ENCODE results near the gene ZNF580.

The ZNF580 gene

DNA sequence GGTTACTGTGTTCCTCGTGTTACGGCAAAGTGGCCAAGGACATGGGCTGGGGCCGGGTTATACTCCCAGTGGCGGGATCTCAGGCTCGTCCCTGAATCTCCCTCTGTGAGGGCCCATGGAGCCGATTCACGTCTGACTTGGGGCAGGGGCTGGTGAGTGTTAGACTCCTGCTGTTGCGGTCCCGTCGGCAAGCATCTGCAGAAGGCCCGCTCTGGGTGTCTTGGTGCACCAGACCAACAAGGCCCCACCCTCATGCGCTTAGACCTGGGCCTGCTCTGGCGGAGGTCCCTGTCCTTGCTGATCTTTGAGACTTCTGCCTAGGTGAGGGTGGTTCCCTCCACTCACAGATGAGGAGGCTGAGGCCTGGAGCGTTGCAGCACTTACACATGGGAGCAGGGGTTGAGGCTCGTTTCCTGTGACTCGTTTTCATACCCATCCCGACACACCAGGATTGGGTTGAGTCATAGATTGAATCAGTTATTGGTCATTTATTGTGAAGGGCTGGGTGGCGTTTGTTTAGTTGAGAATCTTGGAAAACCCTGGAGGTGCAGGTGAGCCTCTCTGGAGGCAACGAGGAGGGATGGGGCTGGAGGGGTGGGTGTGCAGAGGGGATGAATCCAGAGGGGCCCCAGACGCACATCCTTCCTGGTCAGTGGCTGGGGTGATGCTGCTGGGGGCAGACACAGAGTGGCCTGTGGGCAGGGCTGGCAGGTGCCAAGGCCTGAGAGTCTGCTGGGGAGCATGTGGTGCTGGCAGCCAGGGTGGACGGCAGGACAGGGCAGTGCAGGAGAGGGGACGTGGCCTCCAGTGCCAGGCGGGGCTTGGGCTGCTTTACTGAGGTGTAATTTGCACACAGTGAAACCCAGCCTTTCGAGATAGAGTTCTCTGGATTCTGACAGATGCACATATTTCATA, 38.8 kb downstream of the ZNF580 start:
- no peak for DNase-seq

DNA sequence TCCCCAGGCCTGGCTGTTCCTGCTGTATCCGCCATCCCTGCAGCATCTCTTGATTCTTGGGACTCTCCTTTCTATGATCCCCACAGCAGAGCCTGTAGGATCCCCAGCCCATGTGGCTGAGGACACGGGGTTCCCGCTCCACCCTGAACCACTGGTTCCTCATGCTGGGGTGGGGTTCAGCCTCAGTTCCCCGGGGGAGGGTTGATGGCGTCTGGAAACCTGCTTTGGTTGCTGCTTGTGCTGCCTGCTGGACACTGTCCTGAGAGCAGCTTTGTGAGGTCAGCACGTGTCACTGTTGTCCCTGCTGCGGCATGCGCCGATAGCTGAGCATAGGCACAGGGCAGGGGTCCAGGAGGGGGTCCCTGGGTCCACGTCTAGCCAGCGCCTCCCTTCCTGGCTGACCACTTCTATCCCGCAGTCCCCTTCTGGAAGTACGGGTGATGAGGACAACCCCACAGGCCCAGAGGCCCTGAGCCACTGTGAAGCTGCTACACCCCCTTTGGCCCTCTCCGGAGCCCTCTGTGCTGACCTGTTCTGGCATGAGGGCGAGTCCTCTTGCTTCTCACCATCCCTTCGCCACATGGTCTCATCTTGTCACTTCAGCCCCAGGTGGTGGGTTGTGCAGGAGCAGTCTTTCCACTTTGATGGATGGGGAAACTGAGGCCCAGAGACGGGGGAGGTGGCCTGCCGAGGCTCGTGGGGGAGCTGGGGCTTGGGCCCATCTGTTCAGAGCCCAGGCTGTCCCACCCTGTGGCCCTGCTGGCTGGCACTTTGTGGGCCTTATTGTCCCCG, 39.7 kb downstream of the ZNF580 start:
- DNase-seq = no peak

DNA sequence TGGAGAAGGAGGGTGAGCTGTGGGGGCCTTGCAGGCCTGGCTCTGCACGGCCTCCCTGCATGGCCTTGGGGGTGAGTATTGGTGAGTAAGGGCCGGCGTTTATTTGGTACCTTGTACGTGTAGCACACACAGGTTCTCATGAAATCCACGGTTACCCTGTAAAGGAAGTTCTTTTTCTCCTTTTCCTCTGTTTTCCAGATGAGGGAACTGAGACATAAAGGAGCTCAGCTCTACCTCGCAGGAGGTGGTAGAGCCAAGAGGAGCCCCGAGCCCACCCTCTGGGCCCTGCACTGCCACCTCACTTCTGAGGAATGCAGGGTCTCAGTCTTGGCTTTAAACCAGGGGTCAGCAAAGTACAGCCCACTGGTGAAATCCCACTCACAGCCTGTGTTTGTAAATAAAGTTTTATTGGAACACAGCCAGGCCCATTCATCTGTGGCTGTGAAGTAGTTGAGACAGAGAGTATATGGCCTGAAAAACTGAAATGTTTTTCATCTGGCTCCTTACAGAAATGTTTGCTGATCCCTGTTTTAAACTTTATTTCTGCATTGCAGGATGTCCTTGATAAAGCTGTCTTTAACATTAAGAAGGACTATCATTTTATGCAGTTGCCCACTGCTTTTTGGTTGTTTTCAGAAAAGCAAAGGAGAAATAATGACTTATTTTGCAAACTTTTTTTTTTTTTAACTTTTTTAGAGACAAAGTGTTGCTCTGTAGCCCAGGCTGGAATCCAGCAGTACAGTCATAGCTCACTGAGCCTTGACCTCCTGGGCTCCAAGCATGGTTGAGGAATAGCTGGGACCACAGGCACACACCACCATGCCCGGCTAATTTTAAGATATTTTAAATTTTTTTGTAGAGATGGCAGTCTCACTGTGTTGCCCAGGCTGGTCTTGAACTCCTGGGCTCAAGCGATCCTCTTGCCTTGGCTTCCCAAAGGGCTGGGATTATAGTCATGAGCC, 40.6 kb downstream of the ZNF580 start:
- no peak for DNase-seq

DNA sequence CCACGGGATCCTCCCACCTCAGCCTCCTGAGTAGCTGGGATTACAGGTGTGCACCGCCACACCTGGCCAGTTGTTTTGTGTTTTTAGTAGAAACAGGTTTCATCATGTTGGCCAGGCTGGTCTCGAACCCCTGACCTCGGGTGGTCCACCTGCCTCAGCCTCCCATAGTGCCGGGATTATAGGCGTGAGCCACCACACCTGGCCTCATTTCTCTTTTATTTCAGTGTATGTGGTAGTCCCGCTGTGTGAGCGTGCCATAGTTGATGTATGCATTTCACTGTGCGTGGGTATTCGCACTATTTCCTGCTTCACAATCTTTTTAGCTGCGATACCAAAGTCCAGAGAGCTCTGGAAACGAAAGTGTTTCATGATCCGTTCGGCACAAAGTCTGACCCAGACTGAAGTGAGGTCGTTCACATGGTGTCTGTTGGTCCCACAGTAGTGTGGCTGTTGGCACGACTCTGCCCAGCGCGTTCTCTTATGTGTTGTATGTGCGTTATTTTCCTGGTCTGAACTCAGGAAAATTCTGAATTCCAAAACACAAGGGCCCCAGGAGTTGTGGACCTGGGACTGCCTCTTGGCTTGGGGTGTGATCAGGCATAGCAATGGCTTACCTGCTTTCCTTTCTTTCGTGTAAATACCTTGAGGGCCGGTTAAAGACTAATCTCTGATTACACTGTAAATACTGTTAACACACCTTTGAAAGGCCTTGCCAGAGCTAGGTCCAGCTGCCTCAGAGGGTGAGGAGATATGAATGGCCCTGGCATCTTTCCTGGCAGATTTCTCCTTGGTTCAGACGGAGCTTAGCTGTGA, 42.9 kb downstream of the ZNF580 start:
- no peak for DNase-seq

DNA sequence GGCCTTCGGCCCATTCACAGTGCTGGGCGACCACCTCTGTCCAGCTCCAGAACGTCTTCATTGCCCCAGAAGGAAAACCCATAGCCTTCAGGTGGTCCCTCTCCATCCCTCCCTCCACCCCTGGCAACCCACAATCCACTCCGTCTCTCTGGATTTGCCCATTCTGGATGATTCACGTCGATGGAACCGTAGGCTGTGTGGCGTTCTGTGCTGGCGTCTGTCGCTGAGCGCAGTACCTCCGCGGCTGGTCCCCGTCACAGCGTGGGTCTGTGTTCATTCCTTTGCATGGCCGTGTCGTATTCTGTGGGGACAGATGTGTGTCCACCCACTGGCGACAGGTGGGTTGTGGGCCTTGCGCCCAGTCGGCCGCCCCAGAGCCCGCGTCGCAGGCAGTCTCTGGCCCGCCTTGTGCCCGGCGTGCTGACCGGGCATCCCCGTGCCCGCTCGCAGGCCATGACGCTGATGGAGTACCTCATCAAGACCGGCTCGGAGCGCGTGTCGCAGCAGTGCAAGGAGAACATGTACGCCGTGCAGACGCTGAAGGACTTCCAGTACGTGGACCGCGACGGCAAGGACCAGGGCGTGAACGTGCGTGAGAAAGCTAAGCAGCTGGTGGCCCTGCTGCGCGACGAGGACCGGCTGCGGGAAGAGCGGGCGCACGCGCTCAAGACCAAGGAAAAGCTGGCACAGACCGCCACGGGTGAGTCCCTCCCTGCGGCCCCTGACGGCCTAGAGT, 44.3 kb downstream of the ZNF580 start:
- DNase-seq = no peak

DNA sequence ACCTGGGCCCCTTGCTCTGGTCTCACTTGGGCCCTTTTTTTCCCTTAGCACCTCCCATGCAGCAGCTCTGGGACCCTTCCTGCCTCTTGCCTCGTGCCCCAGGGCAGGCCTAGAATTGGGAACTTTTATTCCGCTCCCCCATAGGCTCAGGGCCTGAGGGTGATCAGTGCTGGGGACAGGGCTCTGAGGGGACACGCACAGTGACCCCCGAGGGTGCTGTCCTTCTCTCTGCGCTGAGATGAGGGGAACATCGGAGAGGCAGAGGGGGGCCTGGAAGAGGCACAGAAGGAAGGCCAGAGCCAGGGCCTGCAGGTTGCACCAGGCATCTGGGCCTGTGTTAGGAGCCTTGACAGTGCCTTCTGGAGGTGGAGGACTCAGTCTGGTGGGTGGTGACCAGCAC, 45.0 kb downstream of the ZNF580 start:
- DNase-seq = no peak

DNA sequence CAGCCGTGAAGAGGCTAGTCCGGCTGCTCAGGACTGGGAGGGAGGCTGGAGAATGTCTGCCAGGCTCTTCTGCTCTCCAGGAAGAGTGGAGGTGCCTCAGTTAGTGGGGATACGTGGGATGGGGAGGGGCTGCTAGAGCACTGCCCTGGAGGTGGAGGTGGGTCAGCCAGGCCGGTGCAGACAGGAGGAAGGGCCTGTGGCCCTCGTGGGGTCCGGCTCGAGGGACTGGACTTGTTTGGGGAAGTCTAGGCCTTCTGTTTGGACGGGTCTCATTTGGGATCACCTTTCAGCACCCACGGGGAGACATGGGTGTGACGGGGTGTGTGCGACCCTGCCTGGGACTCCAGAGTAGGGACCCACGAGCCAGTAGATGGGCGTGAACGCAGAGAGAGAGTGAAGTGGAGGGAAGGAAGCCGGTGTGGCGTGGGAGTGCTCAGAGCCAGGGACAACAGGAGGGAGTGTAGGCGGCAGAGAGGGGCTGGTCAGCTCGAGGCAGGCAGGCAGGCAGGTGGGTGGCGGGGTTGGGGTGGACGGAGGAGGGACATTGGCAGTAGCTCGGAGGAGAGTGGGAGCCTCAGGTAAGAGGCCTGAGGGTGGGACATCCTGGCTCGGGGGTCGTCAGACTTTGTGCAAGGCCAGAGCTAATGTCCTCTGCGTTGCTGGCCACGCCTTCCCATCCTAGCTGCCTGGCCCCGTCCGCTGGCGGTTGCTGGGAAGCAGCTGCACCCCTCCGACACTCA, 45.7 kb downstream of the ZNF580 start:
- no peak for DNase-seq

DNA sequence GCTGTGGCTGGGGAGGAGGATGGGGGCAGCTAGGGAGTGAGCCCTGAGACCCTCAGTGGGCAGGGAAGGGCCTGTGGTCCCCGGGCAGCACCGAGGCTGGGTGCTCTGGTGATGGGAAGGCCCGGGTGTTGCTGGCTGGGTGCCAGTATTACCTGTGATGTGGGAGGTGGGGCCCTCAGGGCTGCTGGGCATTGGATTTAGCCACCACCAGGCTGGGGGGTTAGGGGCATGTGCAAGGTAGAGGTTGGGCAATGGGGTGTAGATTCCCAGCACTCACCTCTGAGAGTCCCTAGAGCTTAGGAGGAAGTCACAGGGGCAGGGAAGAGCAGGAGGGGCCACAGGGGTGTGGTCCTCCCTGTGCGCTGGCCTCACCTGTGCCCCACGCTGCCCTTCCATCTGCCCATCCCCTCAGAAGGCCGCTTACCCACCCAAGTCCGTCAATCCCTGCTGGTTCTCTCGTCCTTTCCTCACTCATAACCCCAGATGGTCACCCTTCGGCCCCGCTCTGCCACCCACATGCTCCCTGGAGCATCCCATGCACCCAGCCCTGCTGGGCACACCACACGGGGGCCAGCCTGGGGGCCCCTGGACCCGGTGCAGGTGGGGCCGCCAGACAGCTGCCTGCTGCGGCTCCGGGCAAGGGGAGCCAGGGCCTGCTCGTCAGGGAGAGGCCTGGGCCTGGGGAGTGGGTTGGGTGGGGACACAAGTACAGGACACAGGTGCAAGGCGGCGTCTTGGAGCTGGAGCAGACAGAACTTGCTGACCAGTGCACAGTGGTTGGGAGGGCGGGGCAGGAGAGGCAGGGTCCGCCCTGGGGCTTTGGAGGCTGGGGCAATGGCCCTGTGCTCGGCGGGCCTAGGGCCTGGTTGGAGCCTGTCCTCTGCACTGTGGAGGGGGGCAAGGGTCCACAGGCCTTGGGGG, 46.7 kb downstream of the ZNF580 start:
- no peak for DNase-seq

DNA sequence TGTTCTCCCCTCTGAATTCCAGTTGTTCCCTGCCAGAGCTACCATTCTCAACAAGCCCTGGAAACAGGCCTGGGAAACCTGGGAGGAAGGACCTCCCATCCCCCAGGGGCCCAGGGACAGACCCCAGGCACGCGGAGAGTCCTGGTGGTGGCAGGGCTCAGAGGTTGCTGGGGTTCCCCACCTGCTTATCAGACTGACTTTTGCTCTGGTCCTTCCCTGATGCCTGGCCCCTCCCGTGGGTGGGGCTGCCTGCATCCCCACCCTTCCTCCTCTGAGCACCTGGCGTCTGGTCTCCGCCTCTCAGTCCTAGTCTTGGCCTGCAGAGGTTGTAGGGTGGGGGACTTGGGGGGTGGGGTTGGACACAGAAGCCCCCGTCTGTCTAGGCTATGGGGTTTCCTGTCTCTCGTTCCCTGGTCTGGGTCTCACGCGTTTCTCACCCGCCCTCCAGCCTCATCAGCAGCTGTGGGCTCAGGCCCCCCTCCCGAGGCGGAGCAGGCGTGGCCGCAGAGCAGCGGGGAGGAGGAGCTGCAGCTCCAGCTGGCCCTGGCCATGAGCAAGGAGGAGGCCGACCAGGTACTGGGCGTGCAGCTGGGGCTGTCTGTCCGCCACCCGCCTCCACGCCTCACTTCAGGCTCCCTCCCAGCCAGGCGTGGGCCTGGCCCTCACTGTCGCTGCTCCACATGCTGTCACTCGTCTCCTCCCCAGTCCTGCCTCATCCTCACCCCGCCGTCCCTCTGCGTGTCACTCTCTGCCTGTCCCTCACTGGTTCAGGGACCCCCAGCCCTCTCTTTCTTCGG, 47.8 kb downstream of the ZNF580 start:
- DNase-seq = no peak

DNA sequence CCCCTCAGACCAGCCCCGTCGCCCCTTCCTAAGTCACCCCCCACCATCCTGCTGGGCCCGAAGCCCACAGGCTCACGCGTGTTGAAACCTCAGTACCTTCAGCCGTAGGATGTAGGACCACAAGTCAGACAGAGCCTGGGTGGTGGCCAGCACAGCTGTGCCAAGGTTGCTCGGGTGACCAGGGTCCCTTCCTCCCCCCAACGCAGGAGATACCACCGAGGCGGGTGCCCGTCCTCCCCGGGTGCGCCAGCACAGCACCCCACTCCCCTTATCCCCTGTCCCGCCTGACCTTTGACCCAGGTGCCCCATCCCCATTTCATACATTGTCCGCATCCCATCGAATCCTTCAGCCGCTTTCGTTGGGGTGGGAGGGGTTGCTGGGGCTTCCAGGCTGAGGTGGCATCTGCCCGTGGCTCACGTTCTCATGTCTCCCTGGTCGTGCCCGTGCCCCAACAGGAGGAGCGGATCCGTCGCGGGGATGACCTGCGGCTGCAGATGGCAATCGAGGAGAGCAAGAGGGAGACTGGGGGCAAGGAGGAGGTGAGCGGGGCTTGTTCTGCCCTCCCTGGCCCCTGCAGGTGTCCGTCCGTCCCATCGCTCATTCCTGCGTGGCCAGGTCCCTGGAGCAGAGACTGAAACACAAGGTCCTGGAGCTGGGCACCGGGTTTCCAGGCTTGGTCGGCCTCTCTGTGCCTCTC, 48.8 kb downstream of the ZNF580 start:
- DNase-seq = no peak

DNA sequence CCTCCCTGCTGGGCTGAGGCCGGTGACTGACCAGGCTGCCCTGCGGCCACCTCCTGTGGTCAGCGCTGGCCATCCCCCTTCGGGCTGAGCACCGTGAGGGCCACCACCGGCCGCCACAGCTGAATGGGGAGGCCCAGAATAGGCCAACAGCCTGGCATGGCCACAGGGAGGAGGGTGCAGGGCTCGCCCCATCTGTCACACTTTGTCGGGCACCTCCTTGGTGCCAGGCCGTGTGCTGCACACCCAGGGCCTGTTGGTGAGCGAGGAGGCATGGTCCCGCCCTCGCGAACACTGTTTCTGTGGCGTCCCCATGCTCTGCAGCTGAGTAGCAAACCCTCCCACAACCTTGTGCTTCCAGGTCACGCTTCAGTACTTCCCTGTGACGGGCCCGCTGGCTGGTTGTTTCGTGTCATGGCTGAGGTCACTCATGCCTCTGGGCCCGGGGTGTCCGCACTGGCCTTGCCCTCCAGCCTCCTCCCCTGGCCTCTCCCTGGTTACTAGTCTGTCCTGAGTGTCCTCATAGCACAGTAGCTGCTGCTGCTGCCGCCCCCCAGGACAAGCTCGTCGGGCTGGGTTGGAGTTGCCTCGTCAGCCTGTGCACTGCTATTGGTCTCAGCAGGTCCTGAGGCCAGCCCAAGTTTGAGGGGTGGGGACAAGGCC, 49.4 kb downstream of the ZNF580 start:
- no peak for DNase-seq

DNA sequence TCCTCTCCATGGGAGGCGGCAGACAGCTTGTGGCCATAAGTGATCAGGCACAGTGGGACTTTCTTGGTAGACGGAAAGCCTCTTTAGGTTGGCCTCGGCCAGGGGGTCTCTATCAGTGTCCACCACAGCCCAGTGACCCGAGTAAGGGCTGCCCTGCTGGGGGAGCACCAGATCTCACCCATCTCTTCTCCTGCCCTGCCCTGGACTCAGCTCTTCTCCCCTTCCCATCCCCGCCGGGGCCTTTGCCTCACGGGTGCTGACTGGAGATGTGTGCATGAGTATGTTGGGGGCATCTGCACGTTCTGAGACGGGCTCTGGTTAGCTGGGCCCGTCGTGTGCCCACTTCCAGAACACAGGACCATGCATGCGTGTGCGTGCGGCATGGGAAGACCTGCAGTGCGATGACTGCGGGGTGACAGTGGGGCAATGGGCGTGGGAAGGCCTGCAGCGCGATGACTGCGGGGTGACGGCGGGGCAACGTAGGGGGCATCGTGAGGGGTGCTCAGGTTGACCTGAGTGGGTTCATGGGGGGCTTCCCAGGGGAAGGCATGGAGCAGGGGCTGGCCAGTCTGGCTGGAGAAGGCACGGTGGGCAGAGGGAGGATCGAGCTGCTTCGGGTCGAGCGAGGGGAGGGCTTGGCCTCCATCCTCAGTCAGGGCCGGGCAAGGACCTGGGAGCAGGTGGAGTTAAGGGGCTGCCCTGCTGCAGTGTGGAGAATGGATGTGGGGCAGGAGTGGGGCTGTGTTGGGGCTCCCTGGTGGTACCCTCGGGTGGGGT, 50.2 kb downstream of the ZNF580 start:
- DNase-seq = no peak

DNA sequence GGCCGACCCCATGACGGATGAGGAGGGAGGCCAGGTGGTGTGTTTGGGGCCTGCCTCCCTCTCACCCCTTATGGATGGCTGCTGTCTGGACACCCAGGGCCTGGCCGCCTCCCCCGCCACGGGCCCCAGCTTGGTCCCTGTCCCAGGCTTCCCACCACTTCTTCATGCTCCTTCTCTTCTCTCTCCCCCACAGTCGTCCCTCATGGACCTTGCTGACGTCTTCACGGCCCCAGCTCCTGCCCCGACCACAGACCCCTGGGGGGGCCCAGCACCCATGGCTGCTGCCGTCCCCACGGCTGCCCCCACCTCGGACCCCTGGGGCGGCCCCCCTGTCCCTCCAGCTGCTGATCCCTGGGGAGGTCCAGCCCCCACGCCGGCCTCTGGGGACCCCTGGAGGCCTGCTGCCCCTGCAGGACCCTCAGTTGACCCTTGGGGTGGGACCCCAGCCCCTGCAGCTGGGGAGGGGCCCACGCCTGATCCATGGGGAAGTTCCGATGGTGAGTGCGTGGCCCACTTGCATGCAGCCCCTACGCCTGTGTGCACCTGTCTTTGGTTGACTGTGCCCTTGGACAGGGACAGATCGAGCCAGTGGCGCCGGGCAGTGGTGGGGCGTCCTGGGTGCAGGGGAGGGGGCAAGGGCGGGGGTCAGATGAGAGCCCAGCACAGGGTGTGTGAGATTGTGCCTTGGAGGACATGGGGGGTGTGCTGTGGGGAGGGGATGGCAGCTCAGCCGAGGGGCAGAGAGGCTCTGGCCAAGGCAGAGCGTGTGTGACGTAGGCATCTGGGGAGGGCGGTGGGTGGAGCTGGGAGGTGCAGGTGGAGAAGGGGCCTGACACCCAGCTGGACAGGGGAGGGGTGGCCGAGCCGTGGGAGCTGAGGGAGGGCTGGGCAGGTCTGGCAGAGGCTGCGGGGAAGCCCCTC, 51.0 kb downstream of the ZNF580 start:
- DNase-seq = no peak

DNA sequence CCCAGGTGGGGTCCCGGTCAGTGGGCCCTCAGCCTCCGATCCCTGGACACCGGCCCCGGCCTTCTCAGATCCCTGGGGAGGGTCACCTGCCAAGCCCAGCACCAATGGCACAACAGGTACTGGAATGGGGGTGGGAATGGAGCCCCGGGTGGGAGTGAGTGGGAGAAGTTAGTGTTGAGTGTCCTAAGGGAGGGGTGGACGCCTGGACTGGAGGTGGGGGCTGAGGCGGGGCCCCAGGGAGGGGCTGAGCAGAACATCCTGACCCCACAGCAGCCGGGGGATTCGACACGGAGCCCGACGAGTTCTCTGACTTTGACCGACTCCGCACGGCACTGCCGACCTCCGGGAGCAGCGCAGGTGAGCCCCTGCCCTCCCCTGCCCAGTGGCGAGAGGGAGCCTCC, 51.9 kb downstream of the ZNF580 start:
- no peak for DNase-seq

All from activated gamma-delta T cell (primary cell).